ENCODE data around the gene STON2. TPM values are rescaled to one million over a fixed set of nuclear protein-coding genes. Genes with fewer than 3 reads are reported as not detected.

Gene STON2
- total and polyA plus RNA-seq, 2 experiments from 2014 or later, result 5.0 to 22.7 TPM

DNA sequence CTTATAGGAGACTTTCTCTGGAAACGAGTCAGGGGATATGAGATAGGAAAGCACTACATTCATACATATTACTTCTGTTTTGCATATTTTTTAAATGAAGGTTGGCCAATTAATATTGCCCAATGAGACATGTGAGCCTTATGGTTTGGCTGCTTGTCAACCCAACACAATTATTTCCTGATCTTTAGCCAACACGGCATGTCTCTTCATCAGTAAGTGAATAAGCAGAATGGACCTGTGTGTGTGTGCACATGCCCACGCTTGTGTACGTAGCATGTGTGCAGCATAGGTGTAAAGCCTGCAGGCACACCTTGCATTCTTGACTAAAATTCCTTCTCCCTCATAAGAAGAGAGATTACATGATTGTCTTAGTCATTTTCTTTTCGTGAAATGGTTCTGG is 88.3 kb downstream of the STON2 start:
- Histone ChIP-seq H2AFZ (no peak overlapping the region), H4K20me1 (ENCODE audit: insufficient read depth, poor library complexity, severe bottlenecking) (no peaks in the 10 kb centered on the region), H3K27me3 (no peaks in the 10 kb centered on the region), H3K4me3 (no peak overlapping the region), H3K4me2 (no peak overlapping the region), H3K36me3 (replicated peaks; ENCODE audit: insufficient read depth, low read depth) (no peaks in the 10 kb centered on the region), H3K27ac (peak overlapping the region; percentile 20), H3K4me1 (ENCODE audit: insufficient read depth) (peaks cover 22% of the 10 kb centered on the region), H3K79me2 (peaks cover 30% of the 10 kb centered on the region), H3K9me3 (ENCODE audit: low read depth) (no peaks in the 10 kb centered on the region), H3K9me2 (replicated peaks; ENCODE audit: insufficient read depth) (no peaks in the 10 kb centered on the region)
- 74% methylated on average over 5 of the region's 5 CpGs for WGBS (ENCODE audit: low lambda C conversion rate, missing lambda C conversion rate)
- DNase-seq (ENCODE audit: low spot score), result no peak
- TF ChIP-seq EZH2phosphoT487 (IDR thresholded peaks at IDR 0.05; ENCODE audit: low read depth, severe bottlenecking, unreplicated experiment), result no peak
- TF ChIP-seq EZH2 (IDR thresholded peaks at IDR 0.05; ENCODE audit: borderline replicate concordance), result no peak
- TF ChIP-seq, protein P1, sequence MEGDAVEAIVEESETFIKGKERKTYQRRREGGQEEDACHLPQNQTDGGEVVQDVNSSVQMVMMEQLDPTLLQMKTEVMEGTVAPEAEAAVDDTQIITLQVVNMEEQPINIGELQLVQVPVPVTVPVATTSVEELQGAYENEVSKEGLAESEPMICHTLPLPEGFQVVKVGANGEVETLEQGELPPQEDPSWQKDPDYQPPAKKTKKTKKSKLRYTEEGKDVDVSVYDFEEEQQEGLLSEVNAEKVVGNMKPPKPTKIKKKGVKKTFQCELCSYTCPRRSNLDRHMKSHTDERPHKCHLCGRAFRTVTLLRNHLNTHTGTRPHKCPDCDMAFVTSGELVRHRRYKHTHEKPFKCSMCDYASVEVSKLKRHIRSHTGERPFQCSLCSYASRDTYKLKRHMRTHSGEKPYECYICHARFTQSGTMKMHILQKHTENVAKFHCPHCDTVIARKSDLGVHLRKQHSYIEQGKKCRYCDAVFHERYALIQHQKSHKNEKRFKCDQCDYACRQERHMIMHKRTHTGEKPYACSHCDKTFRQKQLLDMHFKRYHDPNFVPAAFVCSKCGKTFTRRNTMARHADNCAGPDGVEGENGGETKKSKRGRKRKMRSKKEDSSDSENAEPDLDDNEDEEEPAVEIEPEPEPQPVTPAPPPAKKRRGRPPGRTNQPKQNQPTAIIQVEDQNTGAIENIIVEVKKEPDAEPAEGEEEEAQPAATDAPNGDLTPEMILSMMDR (IDR thresholded peaks at IDR 0.05; ENCODE audit: poor library complexity), result no peak

DNA sequence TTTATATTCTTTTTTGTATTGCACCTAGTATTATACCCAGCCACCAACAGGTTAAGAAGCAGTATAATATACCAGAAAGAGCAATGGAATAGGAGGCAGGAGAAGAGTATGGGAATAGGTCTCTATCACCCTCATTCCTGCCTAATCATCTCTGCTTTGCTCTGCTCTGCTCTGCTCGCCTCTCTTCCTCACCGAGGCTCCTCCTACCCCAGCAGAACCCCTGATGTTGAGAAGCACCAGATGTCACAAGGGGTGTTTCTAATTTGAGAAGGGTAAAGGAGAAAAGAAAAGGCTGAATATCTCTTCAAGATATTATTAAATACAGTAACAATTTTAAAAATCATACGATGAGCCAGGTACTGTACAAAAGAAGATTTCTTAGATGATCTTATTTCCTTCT is 89.0 kb downstream of the STON2 start:
- DNase-seq (ENCODE audit: low spot score), result no peak
- TF ChIP-seq, protein P1 (IDR thresholded peaks at IDR 0.05; ENCODE audit: poor library complexity), result no peak
- no peak for TF ChIP-seq EZH2phosphoT487 (IDR thresholded peaks at IDR 0.05; ENCODE audit: low read depth, severe bottlenecking, unreplicated experiment)
- no peak for TF ChIP-seq EZH2 (IDR thresholded peaks at IDR 0.05; ENCODE audit: borderline replicate concordance)
- H3K4me3 ChIP-seq, result no peak overlapping the region
- no peaks in the 10 kb centered on the region for H3K9me2 ChIP-seq (replicated peaks; ENCODE audit: insufficient read depth)
- H3K79me2 ChIP-seq, result peaks cover 24% of the 10 kb centered on the region
- H3K9me3 ChIP-seq (ENCODE audit: low read depth), result no peaks in the 10 kb centered on the region
- no peaks in the 10 kb centered on the region for H3K27me3 ChIP-seq
- H3K27ac ChIP-seq, result no peak overlapping the region
- WGBS (ENCODE audit: low lambda C conversion rate, missing lambda C conversion rate), result 53% methylated on average over 3 of the region's 3 CpGs
- no peaks in the 10 kb centered on the region for H3K36me3 ChIP-seq (replicated peaks; ENCODE audit: insufficient read depth, low read depth)
- no peak overlapping the region for H2AFZ ChIP-seq
- H3K4me2 ChIP-seq, result peak overlapping the region; percentile 10
- H3K4me1 ChIP-seq (ENCODE audit: insufficient read depth), result peaks cover 22% of the 10 kb centered on the region
- H4K20me1 ChIP-seq (ENCODE audit: insufficient read depth, poor library complexity, severe bottlenecking), result no peaks in the 10 kb centered on the region

DNA sequence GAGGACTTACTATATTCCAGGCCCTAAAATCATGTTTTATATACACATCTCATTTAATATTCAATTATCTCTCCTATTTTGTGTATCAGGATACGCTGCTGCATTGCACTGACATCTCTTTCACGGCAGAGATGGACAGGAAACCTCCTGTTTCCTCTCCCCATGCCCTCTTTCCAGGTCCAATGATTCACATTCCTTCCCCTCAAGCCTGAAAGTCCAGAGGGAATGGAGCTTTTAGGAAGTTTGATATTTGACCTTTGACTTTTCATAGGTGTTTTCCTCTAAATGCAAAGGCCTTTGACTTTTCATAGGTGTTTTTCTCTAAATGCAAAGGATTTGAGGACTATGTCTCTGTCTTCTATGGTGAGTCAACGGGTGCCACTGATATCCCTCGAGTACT is 89.5 kb downstream of the STON2 start:
- Histone ChIP-seq H3K4me3 (no peak overlapping the region), H3K4me2 (no peak overlapping the region), H3K9me3 (ENCODE audit: low read depth) (no peaks in the 10 kb centered on the region), H3K36me3 (replicated peaks; ENCODE audit: insufficient read depth, low read depth) (no peaks in the 10 kb centered on the region), H3K4me1 (ENCODE audit: insufficient read depth) (peaks cover 22% of the 10 kb centered on the region), H3K9me2 (replicated peaks; ENCODE audit: insufficient read depth) (no peaks in the 10 kb centered on the region), H4K20me1 (ENCODE audit: insufficient read depth, poor library complexity, severe bottlenecking) (no peaks in the 10 kb centered on the region), H3K79me2 (peaks cover 19% of the 10 kb centered on the region), H3K27ac (no peak overlapping the region), H3K27me3 (no peaks in the 10 kb centered on the region), H2AFZ (no peak overlapping the region)
- no peak for DNase-seq (ENCODE audit: low spot score)
- 79% methylated on average over 4 of the region's 4 CpGs for WGBS (ENCODE audit: low lambda C conversion rate, missing lambda C conversion rate)
- TF ChIP-seq EZH2 (IDR thresholded peaks at IDR 0.05; ENCODE audit: borderline replicate concordance), result no peak
- TF ChIP-seq EZH2phosphoT487 (IDR thresholded peaks at IDR 0.05; ENCODE audit: low read depth, severe bottlenecking, unreplicated experiment), result no peak
- TF ChIP-seq, protein P1 (IDR thresholded peaks at IDR 0.05; ENCODE audit: poor library complexity), result no peak

DNA sequence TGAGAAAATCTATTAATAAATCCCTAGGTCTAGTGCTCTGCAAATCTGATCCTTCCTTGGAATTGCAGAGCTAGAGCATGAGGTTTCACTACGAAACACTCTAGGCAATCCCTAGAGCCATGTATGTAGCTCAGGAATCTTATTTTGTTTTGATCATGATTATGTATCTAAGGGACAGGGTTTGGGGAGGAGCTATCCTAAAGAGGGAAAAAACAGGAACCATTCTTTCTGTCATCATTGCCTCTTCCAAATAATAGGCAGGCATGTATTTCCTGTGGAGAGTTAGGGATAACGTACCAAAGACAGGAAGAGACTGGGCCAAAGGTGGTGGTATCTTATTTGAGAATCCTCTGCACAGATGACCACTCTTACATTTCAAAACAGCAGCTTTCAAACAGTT is 90.6 kb downstream of the STON2 start:
- 98% methylated on average over 2 of the region's 2 CpGs for WGBS (ENCODE audit: low lambda C conversion rate, missing lambda C conversion rate)
- H3K4me1 ChIP-seq (ENCODE audit: insufficient read depth), result peaks cover 17% of the 10 kb centered on the region
- no peak overlapping the region for H3K4me3 ChIP-seq
- H2AFZ ChIP-seq, result no peak overlapping the region
- H3K79me2 ChIP-seq, result peaks cover 13% of the 10 kb centered on the region
- no peaks in the 10 kb centered on the region for H3K27me3 ChIP-seq
- H3K4me2 ChIP-seq, result no peak overlapping the region
- H3K27ac ChIP-seq, result no peak overlapping the region
- no peak for DNase-seq (ENCODE audit: low spot score)
- H4K20me1 ChIP-seq (ENCODE audit: insufficient read depth, poor library complexity, severe bottlenecking), result no peaks in the 10 kb centered on the region
- H3K9me3 ChIP-seq (ENCODE audit: low read depth), result no peaks in the 10 kb centered on the region
- no peaks in the 10 kb centered on the region for H3K9me2 ChIP-seq (replicated peaks; ENCODE audit: insufficient read depth)
- no peaks in the 10 kb centered on the region for H3K36me3 ChIP-seq (replicated peaks; ENCODE audit: insufficient read depth, low read depth)
- TF ChIP-seq EZH2phosphoT487 (IDR thresholded peaks at IDR 0.05; ENCODE audit: low read depth, severe bottlenecking, unreplicated experiment) (no peak), EZH2 (IDR thresholded peaks at IDR 0.05; ENCODE audit: borderline replicate concordance) (no peak)
- TF ChIP-seq, protein P1 (IDR thresholded peaks at IDR 0.05; ENCODE audit: poor library complexity), result no peak

Data from hepatocyte (in vitro differentiated cells).